Bronchial epithelial cell (primary cell): Measurements from ENCODE around the gene LDHB. TPM values are rescaled to one million over a fixed set of nuclear protein-coding genes. Genes with fewer than 3 reads are reported as not detected.

Experiments used
- DNase-seq: peaks from one replicate; pipeline ENCODE4 v3.0.0-alpha.2; 2010; ENCODE audit warnings: low read depth
- FAIRE-seq: peaks from 2 replicates; lab custom pipeline; 2011; peaks lifted over from hg19 to GRCh38; lab: Jason Lieb, UNC
- H3K27me3 ChIP-seq: 2 replicates; pipeline ENCODE4 v1.5.1; 2011; ENCODE audit warnings: low read length; ENCODE audit not compliant: control insufficient read depth, insufficient read depth
- H3K36me3 ChIP-seq: 2 replicates; pipeline ENCODE4 v1.5.1; 2011; ENCODE audit warnings: low read length; ENCODE audit not compliant: control insufficient read depth, insufficient read depth
- H3K4me3 ChIP-seq: 2 replicates; pipeline ENCODE4 v1.5.1; 2011; ENCODE audit warnings: mild to moderate bottlenecking, low read depth, low read length, control low read depth
- total RNA-seq: library from RNA; depleted of rRNA; stranded (reverse); fragments of >200 nt; gene quantifications from 2 replicates; pipeline ENCODE4 v1.2.1, GENCODE V29; 2014
- TF ChIP-seq, protein P1 (sequence below): IDR thresholded peaks from 2 replicates; pipeline ENCODE4 v1.5.1; 2011; ENCODE audit warnings: mild to moderate bottlenecking, moderate library complexity, low read length, control low read depth, inconsistent platforms; ENCODE audit not compliant: insufficient read depth, severe bottlenecking

The LDHB gene
- total RNA-seq, 1 donor from 2014 or later: 1,083 TPM

DNA sequence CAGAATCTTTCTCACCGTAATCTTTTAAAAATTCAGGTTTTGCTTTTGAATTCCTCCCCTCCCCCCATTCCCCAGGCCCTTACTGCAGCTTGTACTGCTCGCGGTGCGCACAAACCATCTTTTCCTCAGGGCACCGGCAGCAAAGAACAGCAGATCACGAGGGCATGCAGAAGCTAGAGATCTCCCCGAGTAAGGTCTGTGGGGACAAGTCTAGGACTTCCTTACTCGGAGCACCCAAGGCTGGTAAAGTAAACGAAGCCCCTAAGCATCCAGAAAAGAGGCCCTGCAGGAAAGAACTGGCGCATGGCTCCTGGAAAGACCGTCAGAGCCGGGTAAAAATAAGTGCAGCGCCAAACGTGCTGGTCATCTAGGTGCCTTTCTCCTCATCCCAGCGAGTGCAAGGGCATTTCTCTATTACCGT lies 727 bp downstream of the LDHB start:
- DNase-seq: peak; percentile 33
- peak overlapping the region; percentile 76 for H3K4me3 ChIP-seq
- TF ChIP-seq, protein P1, sequence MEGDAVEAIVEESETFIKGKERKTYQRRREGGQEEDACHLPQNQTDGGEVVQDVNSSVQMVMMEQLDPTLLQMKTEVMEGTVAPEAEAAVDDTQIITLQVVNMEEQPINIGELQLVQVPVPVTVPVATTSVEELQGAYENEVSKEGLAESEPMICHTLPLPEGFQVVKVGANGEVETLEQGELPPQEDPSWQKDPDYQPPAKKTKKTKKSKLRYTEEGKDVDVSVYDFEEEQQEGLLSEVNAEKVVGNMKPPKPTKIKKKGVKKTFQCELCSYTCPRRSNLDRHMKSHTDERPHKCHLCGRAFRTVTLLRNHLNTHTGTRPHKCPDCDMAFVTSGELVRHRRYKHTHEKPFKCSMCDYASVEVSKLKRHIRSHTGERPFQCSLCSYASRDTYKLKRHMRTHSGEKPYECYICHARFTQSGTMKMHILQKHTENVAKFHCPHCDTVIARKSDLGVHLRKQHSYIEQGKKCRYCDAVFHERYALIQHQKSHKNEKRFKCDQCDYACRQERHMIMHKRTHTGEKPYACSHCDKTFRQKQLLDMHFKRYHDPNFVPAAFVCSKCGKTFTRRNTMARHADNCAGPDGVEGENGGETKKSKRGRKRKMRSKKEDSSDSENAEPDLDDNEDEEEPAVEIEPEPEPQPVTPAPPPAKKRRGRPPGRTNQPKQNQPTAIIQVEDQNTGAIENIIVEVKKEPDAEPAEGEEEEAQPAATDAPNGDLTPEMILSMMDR: no peak
- H3K27me3 ChIP-seq: no peaks in the 10 kb centered on the region
- FAIRE-seq: no peak
- peaks cover 4% of the 10 kb centered on the region for H3K36me3 ChIP-seq

DNA sequence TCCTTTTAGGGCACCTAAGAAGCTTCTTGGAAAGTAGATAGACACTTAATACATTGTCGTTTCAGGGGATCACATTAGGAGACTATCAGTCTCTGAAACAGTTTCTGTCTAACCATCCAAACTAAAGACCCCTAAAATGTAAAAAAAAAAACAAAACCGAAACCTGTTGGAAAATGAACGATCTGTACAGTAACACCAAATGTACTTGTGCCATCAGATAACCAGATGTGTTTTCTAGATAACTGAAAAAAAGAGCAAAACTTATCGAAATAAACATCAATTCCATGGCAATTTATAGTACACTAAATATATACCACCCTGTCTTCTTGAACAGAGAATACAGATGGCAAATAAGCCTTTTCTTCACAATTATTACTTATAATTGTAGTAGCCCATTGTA lies 2.1 kb downstream of the LDHB start:
- H3K27me3 ChIP-seq: no peaks in the 10 kb centered on the region
- DNase-seq (no peak), FAIRE-seq (no peak)
- TF ChIP-seq, protein P1: no peak
- peaks cover 7% of the 10 kb centered on the region for H3K36me3 ChIP-seq
- H3K4me3 ChIP-seq: peak overlapping the region; percentile 76

DNA sequence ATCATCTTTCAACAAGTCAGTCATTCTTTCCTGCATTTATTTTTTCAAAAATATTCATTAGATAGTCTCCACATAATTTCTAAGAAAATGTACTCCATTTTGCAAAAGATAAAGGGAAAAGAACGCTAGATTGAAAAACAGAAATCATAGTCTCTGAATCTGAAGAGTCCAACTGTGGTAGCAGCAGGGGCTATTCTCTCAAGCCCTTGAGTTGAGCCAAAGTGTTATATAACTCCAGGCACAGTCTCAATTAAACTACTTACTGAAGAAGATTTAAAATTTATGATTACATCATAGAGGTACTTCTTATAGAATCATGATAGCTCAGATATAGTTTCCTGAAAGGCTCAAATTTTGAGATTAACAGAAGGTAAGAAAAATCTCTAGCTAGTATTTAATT lies 5.8 kb downstream of the LDHB start:
- no peak for DNase-seq
- Histone ChIP-seq H3K27me3 (no peaks in the 10 kb centered on the region), H3K36me3 (peaks cover 10% of the 10 kb centered on the region), H3K4me3 (no peak overlapping the region)
- FAIRE-seq: no peak
- TF ChIP-seq, protein P1: no peak

DNA sequence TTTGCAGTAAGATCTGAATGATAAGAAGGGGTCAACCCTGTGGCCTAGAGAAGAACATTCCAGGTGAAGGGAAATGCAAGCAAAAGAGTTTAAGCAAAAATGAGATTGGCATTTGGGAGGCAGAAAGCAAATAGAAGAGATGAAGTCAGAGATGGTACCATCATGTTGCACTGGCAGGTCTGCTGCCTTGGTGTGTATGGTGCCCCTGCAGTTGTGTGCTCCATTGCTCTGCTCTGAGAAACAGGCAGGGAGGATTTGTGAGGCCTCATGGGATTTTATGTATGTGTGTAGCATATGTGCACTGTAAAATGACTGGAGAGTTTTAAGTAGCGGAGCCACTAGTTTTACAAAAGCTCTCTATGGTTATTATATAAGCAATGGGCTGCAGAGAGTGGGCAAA lies 6.6 kb downstream of the LDHB start:
- DNase-seq (no peak), FAIRE-seq (peak; percentile 55)
- H3K36me3 ChIP-seq: peaks cover 10% of the 10 kb centered on the region
- TF ChIP-seq, protein P1: no peak
- H3K4me3 ChIP-seq: no peak overlapping the region
- no peaks in the 10 kb centered on the region for H3K27me3 ChIP-seq

DNA sequence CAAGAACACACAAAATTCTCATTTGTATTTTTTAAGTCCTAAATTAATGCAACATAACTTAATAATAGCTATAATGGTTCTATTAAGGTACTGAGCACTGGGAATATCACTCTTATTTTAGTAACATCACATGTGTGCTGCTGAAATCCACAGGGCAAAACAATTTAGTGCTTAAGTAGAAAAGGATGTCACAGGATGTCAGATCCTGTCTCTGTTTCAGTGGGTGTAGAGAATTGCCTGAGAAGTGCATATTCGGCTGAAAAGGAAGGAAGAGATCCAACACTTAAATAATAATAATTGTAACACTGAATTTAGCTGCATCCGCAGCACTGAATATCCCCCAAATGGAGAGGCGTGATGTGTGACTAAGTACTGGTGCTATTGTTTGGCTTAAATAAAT lies 8.6 kb downstream of the LDHB start:
- FAIRE-seq (no peak), DNase-seq (no peak)
- TF ChIP-seq, protein P1: no peak
- no peak overlapping the region for H3K4me3 ChIP-seq
- H3K27me3 ChIP-seq: no peaks in the 10 kb centered on the region
- H3K36me3 ChIP-seq: peaks cover 12% of the 10 kb centered on the region

DNA sequence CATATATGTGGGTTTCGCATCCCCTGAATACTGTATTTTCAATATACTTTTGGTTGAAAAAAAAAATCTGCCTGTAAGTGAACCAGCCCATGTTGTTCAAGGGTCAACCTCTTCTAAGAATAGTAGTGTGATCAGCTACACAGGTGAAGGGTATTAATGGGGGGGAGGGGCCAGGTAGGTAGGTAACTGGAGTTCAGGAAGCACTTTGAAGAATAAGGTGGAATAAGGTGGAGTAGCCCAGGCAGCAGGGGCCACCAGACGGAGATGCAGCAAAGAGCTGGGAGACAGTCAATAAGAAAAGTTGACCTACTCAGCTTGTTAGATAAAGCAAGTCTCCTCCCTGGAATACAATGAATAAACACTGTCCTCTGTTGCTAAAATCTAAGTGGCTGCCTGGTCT lies 9.3 kb downstream of the LDHB start:
- TF ChIP-seq, protein P1: no peak
- Histone ChIP-seq H3K36me3 (peaks cover 10% of the 10 kb centered on the region), H3K4me3 (no peak overlapping the region), H3K27me3 (no peaks in the 10 kb centered on the region)
- FAIRE-seq (no peak), DNase-seq (no peak)
